ENCODE data around the gene FZD10. TPM values are rescaled to one million over a fixed set of nuclear protein-coding genes. Genes with fewer than 3 reads are reported as not detected.

The FZD10 gene
- total and polyA plus RNA-seq, 2 of the 8 experiments (the other 6 are each of a cell fraction or from before 2014, with no cell fraction given) = 0.11 to 0.60 TPM

DNA sequence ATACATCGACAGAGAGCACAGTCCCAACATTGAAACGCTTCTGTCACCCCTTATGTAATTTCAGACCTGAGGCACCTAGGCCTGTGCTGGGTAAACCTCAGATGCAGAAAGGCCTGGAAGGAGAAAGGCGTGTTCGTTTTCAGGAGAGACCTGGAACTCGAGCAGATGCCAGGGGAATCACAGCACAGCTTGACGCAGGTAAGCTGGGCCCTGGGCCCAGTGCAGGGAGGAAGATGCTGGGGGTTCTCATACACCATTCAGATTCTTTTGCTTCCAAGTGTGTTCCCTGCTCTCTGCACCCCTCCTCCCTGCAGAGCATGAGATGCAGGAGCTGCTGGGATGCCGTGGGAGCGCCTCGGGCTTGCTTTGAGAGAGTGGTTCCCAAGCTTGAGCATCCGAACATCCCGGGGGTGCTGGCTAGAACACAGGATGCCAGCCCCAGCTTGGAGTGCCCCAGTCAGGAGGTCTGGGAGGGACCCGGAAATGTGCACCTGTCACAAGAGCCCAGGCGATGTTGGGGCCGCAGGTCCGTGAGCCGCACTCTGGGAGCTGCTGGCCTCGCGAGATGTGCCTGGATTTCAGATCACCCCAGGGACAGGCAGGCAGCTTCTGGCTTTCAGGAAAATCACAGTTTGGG is 35.9 kb downstream of the FZD10 start (continued):
- TF ChIP-seq EP300 (IDR thresholded peaks at IDR 0.05; ENCODE audit: borderline replicate concordance in 1 of 2, low read depth in 2 of 2, low read length in 2 of 2) = no peak
- TF ChIP-seq, protein P1, sequence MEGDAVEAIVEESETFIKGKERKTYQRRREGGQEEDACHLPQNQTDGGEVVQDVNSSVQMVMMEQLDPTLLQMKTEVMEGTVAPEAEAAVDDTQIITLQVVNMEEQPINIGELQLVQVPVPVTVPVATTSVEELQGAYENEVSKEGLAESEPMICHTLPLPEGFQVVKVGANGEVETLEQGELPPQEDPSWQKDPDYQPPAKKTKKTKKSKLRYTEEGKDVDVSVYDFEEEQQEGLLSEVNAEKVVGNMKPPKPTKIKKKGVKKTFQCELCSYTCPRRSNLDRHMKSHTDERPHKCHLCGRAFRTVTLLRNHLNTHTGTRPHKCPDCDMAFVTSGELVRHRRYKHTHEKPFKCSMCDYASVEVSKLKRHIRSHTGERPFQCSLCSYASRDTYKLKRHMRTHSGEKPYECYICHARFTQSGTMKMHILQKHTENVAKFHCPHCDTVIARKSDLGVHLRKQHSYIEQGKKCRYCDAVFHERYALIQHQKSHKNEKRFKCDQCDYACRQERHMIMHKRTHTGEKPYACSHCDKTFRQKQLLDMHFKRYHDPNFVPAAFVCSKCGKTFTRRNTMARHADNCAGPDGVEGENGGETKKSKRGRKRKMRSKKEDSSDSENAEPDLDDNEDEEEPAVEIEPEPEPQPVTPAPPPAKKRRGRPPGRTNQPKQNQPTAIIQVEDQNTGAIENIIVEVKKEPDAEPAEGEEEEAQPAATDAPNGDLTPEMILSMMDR (IDR thresholded peaks at IDR 0.05; ENCODE audit: control extremely low read depth in 1 of 3, insufficient read depth in 1 of 3, low read depth in 1 of 3, low read length in 3 of 3) = no peak
